ENCODE data around the gene R3HDM4.
"Not testable (repeated sequence)": the region's sequence is repeated elsewhere in the genome, so short reads cannot be mapped to it uniquely, and the experiment has no call there.

R3HDM4 gene

GRCh38 chr19:913080-913748, at the start of gene R3HDM4:
R3HDM4 (minus strand) TSS chr19:913219; CDS start chr19:913157, 62 bp downstream.
- peak; percentile 54 to 63 for DNase-seq

- DNase-seq = no peak
These were observed 49.0 kb upstream of the R3HDM4 start for GRCh38 chr19:961866-962620.

GRCh38 chr19:960601-960938, 47.6 kb upstream of the R3HDM4 start:
- DNase-seq = no peak

- no peak for DNase-seq
These were observed 47.0 kb upstream of the R3HDM4 start for GRCh38 chr19:960020-960419.

GRCh38 chr19:958967-959855, 46.2 kb upstream of the R3HDM4 start:
- no peak for DNase-seq

- not testable (repeated sequence) for DNase-seq
These were observed 44.6 kb upstream of the R3HDM4 start for GRCh38 chr19:957578-957977.

- no peak for DNase-seq
These were observed 43.9 kb upstream of the R3HDM4 start for GRCh38 chr19:956766-957440.

- DNase-seq = no peak
These were observed 43.1 kb upstream of the R3HDM4 start for GRCh38 chr19:955803-956765.

GRCh38 chr19:954672-955494, 41.9 kb upstream of the R3HDM4 start:
- no peak for DNase-seq

- DNase-seq = no peak
These were observed 41.3 kb upstream of the R3HDM4 start for GRCh38 chr19:954272-954671.

- DNase-seq = no peak
These were observed 40.6 kb upstream of the R3HDM4 start for GRCh38 chr19:953445-954271.

GRCh38 chr19:952680-953444, 39.8 kb upstream of the R3HDM4 start:
- DNase-seq = no peak

- DNase-seq = no peak
These were observed 39.1 kb upstream of the R3HDM4 start for GRCh38 chr19:952049-952679.

GRCh38 chr19:950352-951066, 37.5 kb upstream of the R3HDM4 start:
- no peak for DNase-seq

- DNase-seq = no peak
These were observed 36.0 kb upstream of the R3HDM4 start for GRCh38 chr19:948842-949496.

- no peak for DNase-seq
These were observed 34.9 kb upstream of the R3HDM4 start for GRCh38 chr19:947707-948539.
